HepG2 (cell line): ENCODE data around the gene TEX53. TPM values are rescaled to one million over a fixed set of nuclear protein-coding genes. Genes with fewer than 3 reads are reported as not detected.

Experiments
- ATAC-seq: fragments of 200-7000 bp; cut with Tn5 transposase; 3 replicates; pipeline ENCODE4 v1.9.1; 2020; ENCODE audit warnings: mild to moderate bottlenecking, moderate library complexity
- BruUV-seq: library from RNA; stranded (reverse); fragments of 400-500 nt; replicated peaks from 2 replicates; lab custom pipeline; 2021; lab: Mats Ljungman, UMichigan
- CTCF ChIA-PET: fragments of 300-600 bp; formaldehyde crosslinking; extraction: SDS; loops from one replicate; lab custom pipeline; 2021; ENCODE audit warnings: low total read pairs, inconsistent platforms, low intra/inter-chr PET ratio; lab: Yijun Ruan, JAX
- POLR2A ChIA-PET: fragments of 350-600 bp; sonication (Branson Sonifier 250); formaldehyde crosslinking; loops from one replicate; lab custom pipeline; 2020; ENCODE audit warnings: antibody characterized with exemption, inconsistent platforms; lab: Yijun Ruan, JAX
- DNase-seq: peaks from one replicate; pipeline ENCODE4 v3.0.0-alpha.2; 2015; ENCODE audit warnings: low spot score
- FAIRE-seq: peaks from 3 replicates; lab custom pipeline; 2011; peaks lifted over from hg19 to GRCh38; lab: Jason Lieb, UNC
- H2AFZ ChIP-seq: one replicate; pipeline ENCODE4 v1.6.1; 2011; ENCODE audit warnings: low read length, inconsistent platforms
- H3K27ac ChIP-seq: fragments of 300-600 bp; 3 replicates; pipeline ENCODE4 v1.8.0; 2011; ENCODE audit warnings: mixed run types, mild to moderate bottlenecking, mixed read lengths, low read length, inconsistent platforms; ENCODE audit not compliant: insufficient read depth; ENCODE audit errors: extremely low read length
- H3K27me3 ChIP-seq, 2 experiments: fragments of 200-600 bp in 1 of 2; 2 replicates in 1 of 2; 3 replicates in 1 of 2; pipeline versions ENCODE4 v1.6.0 to v1.8.0; 2011; ENCODE audit warnings: low read length in 2 of 2, mild to moderate bottlenecking in 2 of 2, moderate library complexity in 2 of 2, inconsistent platforms in 1 of 2; ENCODE audit not compliant: insufficient read depth in 2 of 2, control insufficient read depth in 1 of 2
- H3K36me3 ChIP-seq, 2 experiments: fragments of 200-600 bp in 1 of 2; replicated peaks in 1 of 2; 2 replicates in 1 of 2; 3 replicates in 1 of 2; pipeline versions ENCODE4 v1.5.1 to v1.8.0; 2011; ENCODE audit warnings: low read length in 2 of 2, inconsistent platforms in 1 of 2; ENCODE audit not compliant: insufficient read depth in 2 of 2, control insufficient read depth in 1 of 2
- H3K4me1 ChIP-seq: 2 replicates; pipeline ENCODE4 v1.5.1; 2012; ENCODE audit warnings: low read length, inconsistent platforms; ENCODE audit not compliant: insufficient read depth
- H3K4me2 ChIP-seq: 2 replicates; pipeline ENCODE4 v1.6.0; 2011; ENCODE audit warnings: low read depth, low read length, inconsistent platforms
- H3K4me3 ChIP-seq, 3 experiments: fragments of 200-600 bp in 1 of 3; sonication (generic), shearing (Covaris generic) in 1 of 3; replicated peaks in 1 of 3; 2 replicates each; pipeline ENCODE4 v1.5.1; 2011 to 2016; ENCODE audit warnings: low read length in 3 of 3, inconsistent platforms in 2 of 3, low read depth in 2 of 3, mild to moderate bottlenecking in 2 of 3, control low read depth in 1 of 3, mixed read lengths in 1 of 3; ENCODE audit not compliant: insufficient read depth in 1 of 3
- H3K79me2 ChIP-seq: one replicate; pipeline ENCODE4 v1.6.1; 2011; ENCODE audit warnings: low read length, inconsistent platforms; ENCODE audit not compliant: insufficient read depth
- H3K9ac ChIP-seq: 2 replicates; pipeline ENCODE4 v1.6.0; 2011; ENCODE audit warnings: mild to moderate bottlenecking, low read depth, low read length, inconsistent platforms; ENCODE audit not compliant: insufficient read depth
- H3K9me3 ChIP-seq: 2 replicates; pipeline ENCODE4 v1.5.1; 2012; ENCODE audit warnings: mild to moderate bottlenecking, low read length
- H4K20me1 ChIP-seq: 2 replicates; pipeline ENCODE4 v1.6.0; 2011; ENCODE audit warnings: inconsistent platforms, mild to moderate bottlenecking, low read length, moderate library complexity; ENCODE audit not compliant: insufficient read depth
- GATA4 ChIP-seq: sonication (generic); IDR thresholded peaks from 2 replicates; pipeline ENCODE4 v1.6.1; 2016; ENCODE audit warnings: antibody characterized with exemption, low read depth, borderline replicate concordance
- SMAD3 ChIP-seq: sonication (generic); formaldehyde crosslinking; IDR thresholded peaks from 2 replicates; pipeline ENCODE4 v1.4.0; 2020; ENCODE audit warnings: missing genetic modification reagents
- ZNF253 ChIP-seq: sonication (generic); formaldehyde crosslinking; IDR thresholded peaks from 2 replicates; pipeline ENCODE4 v1.8.0; 2022; ENCODE audit warnings: mild to moderate bottlenecking, missing genetic modification reagents, borderline replicate concordance
- WGBS: methylation state at CpG from one replicate; pipeline ENCODE4 v1.1.6; 2017; ENCODE audit warnings: low lambda C conversion rate; 5-methylcytosine and 5-hydroxymethylcytosine counted together
- in situ Hi-C: cut with HindIII; loops from 2 replicates; pipeline ENCODE4 v1.10.0; 2017; ENCODE audit warnings: low pct_unique_long_range_greater_than_20kb; ENCODE audit not compliant: extremely low pct_ligation_motif_present
- intact Hi-C: fragments of 100-400 bp; cut with micrococcal nuclease; formaldehyde crosslinking; loops from one replicate; pipeline ENCODE4 v1.10.0; 2022; ENCODE audit not compliant: unreplicated experiment
- polyA plus RNA-seq, 8 experiments: library from polyadenylated mRNA; depleted of rRNA in 3 of 8; stranded (reverse) in 7 of 8; unstranded in 1 of 8; fragments of >200 nt; fragmentation: Illumina TruSeq in 4 of 8; extraction: Trizol in 4 of 8; gene quantifications; 2 replicates each; pipeline versions ENCODE4 v1.2.1 to v1.2.3, GENCODE V29; 2011 to 2016; ENCODE audit warnings: low read depth in 4 of 8, missing spikeins in 1 of 8, mixed read lengths in 1 of 8; ENCODE audit not compliant: insufficient read depth in 1 of 8
- total RNA-seq, 5 experiments: library from RNA; depleted of rRNA; stranded (reverse); fragments of >200 nt; fragmentation: Illumina TruSeq; extraction: Trizol; gene quantifications; 2 replicates each; pipeline ENCODE4 v1.2.3, GENCODE V29; 2016; ENCODE audit warnings: low read depth in 1 of 5
- TF ChIP-seq, protein P1 (sequence below): sonication (generic); formaldehyde crosslinking; IDR thresholded peaks from 2 replicates; pipeline ENCODE4 v1.4.0; 2020; ENCODE audit warnings: missing genetic modification reagents

The TEX53 gene
- total and polyA plus RNA-seq, 2 of the 13 experiments (the other 11 are each of a cell fraction or from before 2014, with no cell fraction given) = not detected

DNA sequence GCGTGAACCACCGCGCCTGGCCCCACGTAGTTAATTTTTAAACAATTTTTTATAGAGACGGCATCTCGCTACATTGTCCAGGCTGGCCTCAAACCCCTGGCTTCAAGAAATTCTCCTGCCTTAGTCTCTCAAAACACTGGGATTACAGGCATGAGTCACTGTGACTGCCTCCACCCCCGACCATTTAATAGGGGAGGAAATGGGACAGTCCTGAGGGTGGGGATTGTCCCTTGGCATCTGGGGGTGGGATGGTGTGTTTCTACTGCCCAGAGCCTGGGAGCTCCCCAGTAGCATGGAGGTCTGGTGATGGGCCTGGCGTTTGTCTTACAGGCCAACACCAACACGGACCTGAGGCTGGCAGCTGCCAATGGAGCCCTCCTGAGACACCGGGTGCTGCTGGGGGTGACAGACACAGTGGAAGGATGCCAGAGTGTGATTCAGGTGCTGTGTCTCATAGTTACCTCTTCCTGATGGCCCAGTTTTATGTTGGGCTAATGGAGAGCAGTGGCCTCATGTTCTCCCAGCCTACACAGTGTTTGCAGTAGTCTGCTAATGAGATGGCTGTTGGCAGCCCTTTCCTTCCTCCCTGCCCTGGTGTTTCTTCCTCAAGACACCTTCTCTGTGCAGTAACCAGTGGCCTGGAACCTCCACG lies 24.0 kb downstream of the TEX53 start (continued):
- TF ChIP-seq, protein P1, sequence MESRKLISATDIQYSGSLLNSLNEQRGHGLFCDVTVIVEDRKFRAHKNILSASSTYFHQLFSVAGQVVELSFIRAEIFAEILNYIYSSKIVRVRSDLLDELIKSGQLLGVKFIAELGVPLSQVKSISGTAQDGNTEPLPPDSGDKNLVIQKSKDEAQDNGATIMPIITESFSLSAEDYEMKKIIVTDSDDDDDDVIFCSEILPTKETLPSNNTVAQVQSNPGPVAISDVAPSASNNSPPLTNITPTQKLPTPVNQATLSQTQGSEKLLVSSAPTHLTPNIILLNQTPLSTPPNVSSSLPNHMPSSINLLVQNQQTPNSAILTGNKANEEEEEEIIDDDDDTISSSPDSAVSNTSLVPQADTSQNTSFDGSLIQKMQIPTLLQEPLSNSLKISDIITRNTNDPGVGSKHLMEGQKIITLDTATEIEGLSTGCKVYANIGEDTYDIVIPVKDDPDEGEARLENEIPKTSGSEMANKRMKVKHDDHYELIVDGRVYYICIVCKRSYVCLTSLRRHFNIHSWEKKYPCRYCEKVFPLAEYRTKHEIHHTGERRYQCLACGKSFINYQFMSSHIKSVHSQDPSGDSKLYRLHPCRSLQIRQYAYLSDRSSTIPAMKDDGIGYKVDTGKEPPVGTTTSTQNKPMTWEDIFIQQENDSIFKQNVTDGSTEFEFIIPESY (CRISPR knock-in tag) = no peak
- no peak for TF ChIP-seq SMAD3 (CRISPR knock-in tag)

DNA sequence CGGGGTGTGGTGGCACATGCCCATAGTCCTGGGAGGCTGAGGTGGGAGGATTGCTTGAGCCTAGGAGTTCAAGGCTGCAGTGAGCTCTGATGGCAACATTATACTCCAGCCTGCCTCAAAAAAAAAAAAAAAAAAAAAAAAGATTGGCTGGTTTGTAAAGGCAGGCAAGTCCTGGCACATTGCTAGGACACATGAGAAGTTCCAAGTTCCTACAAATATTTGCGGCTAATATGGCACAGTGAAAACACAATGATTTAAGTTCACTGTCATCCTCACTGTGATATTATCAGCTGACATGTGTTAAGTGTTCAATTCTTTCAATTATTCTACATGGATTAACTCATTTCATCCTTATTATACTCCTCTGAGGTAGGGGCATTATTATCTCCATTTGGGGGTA lies 26.4 kb downstream of the TEX53 start:
- FAIRE-seq (no peak), ATAC-seq (no peak), DNase-seq (no peak)
- Histone ChIP-seq H3K4me3 (no peak overlapping the region), H3K4me2 (no peak overlapping the region), H3K36me3 (peaks cover 4 to 42% of the 10 kb centered on the region in 2 experiments), H4K20me1 (no peaks in the 10 kb centered on the region), H2AFZ (no peak overlapping the region), H3K4me1 (peaks cover 16% of the 10 kb centered on the region), H3K79me2 (no peaks in the 10 kb centered on the region), H3K9ac (no peak overlapping the region), H3K9me3 (no peaks in the 10 kb centered on the region), H3K27ac (no peak overlapping the region), H3K27me3 (no peaks in the 10 kb centered on the region)
- intact Hi-C loops = no loop called here
- no TSS peak for BruUV-seq
- TF ChIP-seq GATA4 = no peak
- in situ Hi-C loops = no loop called here
- POLR2A ChIA-PET = no interaction called here
- CTCF ChIA-PET = no interaction called here
- 51% methylated on average over 2 of the region's 2 CpGs for WGBS

DNA sequence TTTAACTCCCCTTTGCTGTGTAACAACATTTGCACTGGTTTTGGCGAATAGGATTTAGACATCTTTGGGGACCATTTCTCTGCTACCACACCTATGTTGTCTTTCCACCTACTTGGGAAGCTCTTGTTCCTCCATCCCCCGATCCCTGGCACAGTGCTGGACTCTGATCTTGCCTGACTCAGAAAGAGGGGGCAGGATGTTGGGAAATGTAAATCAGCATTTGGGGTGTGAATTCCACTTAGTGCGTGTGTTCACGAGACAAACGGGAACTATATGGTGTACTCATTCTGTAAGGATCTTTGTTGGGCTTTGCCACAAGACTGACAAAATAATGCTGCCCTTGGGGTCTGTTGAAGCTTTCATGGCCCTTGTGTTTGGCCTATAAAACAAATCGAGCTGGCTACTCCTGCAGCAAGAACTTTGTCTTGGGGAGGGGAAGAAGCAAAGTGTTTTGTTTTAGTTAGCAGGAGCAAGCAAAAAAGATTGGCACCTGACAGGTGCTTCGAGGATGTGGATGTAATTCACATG lies 28.0 kb downstream of the TEX53 start:
- H3K9me3 ChIP-seq = no peaks in the 10 kb centered on the region
- H3K4me2 ChIP-seq = no peak overlapping the region
- peaks cover 16% of the 10 kb centered on the region for H3K4me1 ChIP-seq
- H3K27me3 ChIP-seq = no peaks in the 10 kb centered on the region
- H3K27ac ChIP-seq = no peak overlapping the region
- no peak overlapping the region for H3K4me3 ChIP-seq
- no TSS peak for BruUV-seq
- ChIA-PET POLR2A (no interaction called here), CTCF (no interaction called here)
- H3K36me3 ChIP-seq = peaks cover 4 to 43% of the 10 kb centered on the region in 2 experiments
- DNase-seq (no peak), ATAC-seq (no peak), FAIRE-seq (no peak)
- in situ Hi-C loops (no loop called here), intact Hi-C loops (no loop called here)
- WGBS = 75% methylated on average over 7 of the region's 7 CpGs
- H3K79me2 ChIP-seq = no peaks in the 10 kb centered on the region
- no peak overlapping the region for H3K9ac ChIP-seq
- TF ChIP-seq ZNF253 (CRISPR knock-in tag) = no peak
- H2AFZ ChIP-seq = no peak overlapping the region
- H4K20me1 ChIP-seq = no peaks in the 10 kb centered on the region
